Measurements from ENCODE around the gene CPPED1. TPM values are rescaled to one million over a fixed set of nuclear protein-coding genes. Genes with fewer than 3 reads are reported as not detected.

The CPPED1 gene
- polyA plus RNA-seq, 3 donors = 100 to 292 (median 259) TPM

- Histone ChIP-seq H3K27ac (ENCODE audit: low read depth in 1 of 2, low read length in 2 of 2) (no peak overlapping the region), H3K9me3 (replicated peaks in 1 of 2; ENCODE audit: control insufficient read depth in 1 of 2, insufficient read depth in 1 of 2, low read length in 2 of 2) (no peaks in the 10 kb centered on the region), H3K4me1 (ENCODE audit: control insufficient read depth in 1 of 2, insufficient read depth in 2 of 2, low read length in 2 of 2) (no peaks in the 10 kb centered on the region), H3K9ac (ENCODE audit: insufficient read depth, low read length, poor library complexity, severe bottlenecking) (no peak overlapping the region), H4K20me1 (ENCODE audit: insufficient read depth, low read length) (no peaks in the 10 kb centered on the region), H2AFZ (ENCODE audit: insufficient read depth, low read depth, low read length, poor library complexity, severe bottlenecking) (no peak overlapping the region), H3K4me3 (replicated peaks in 1 of 3; ENCODE audit: low read depth in 2 of 3, low read length in 3 of 3) (no peak overlapping the region), H3K79me2 (ENCODE audit: insufficient read depth, low read length) (no peaks in the 10 kb centered on the region), H3K27me3 (ENCODE audit: control insufficient read depth in 2 of 2, insufficient read depth in 2 of 2, low read length in 2 of 2) (no peaks in the 10 kb centered on the region), H3K4me2 (replicated peaks; ENCODE audit: extremely low read depth, low read length, poor library complexity, severe bottlenecking) (no peak overlapping the region), H3K36me3 (replicated peaks in 1 of 2; ENCODE audit: control insufficient read depth in 1 of 2, insufficient read depth in 2 of 2, low read length in 2 of 2) (no peaks in the 10 kb centered on the region)
- no peak for DNase-seq
- no peak overlapping the region for H3K4me3 Mint-ChIP-seq
- H3K9me3 Mint-ChIP-seq = peaks cover 0 to 9% (median 2%) of the 10 kb centered on the region in 7 donors
- H3K27ac Mint-ChIP-seq = no peak overlapping the region
- peaks cover 6 to 20% (median 8%) of the 10 kb centered on the region in 3 donors for H3K27me3 Mint-ChIP-seq (ENCODE audit: low read depth in 3 of 3)
- TF ChIP-seq CTCF (IDR thresholded peaks at IDR 0.05) = no peak
- intact Hi-C loops (cut with micrococcal nuclease) = no loop called here
- peaks cover 0 to 28% of the 10 kb centered on the region in 2 donors for H3K36me3 Mint-ChIP-seq
- H3K4me1 Mint-ChIP-seq = no peaks in the 10 kb centered on the region
- WGBS (ENCODE audit: insufficient coverage) = 53% methylated on average over 12 of the region's 12 CpGs
Observed at GRCh38 chr16:12637002-12637401, 166.7 kb downstream of the CPPED1 start.

GRCh38 chr16:12629271-12629670 lies 174.4 kb downstream of the CPPED1 start:
- no peak overlapping the region for H3K9ac ChIP-seq (ENCODE audit: insufficient read depth, low read length, poor library complexity, severe bottlenecking)
- no peaks in the 10 kb centered on the region for H3K27me3 ChIP-seq (ENCODE audit: control insufficient read depth in 2 of 2, insufficient read depth in 2 of 2, low read length in 2 of 2)
- no peaks in the 10 kb centered on the region for H3K36me3 ChIP-seq (replicated peaks in 1 of 2; ENCODE audit: control insufficient read depth in 1 of 2, insufficient read depth in 2 of 2, low read length in 2 of 2)
- no peak overlapping the region for H3K27ac Mint-ChIP-seq
- H3K4me1 ChIP-seq (ENCODE audit: control insufficient read depth in 1 of 2, insufficient read depth in 2 of 2, low read length in 2 of 2) = no peaks in the 10 kb centered on the region
- H3K4me3 ChIP-seq (replicated peaks in 1 of 3; ENCODE audit: low read depth in 2 of 3, low read length in 3 of 3) = no peak overlapping the region
- no peak for TF ChIP-seq CTCF (IDR thresholded peaks at IDR 0.05)
- H2AFZ ChIP-seq (ENCODE audit: insufficient read depth, low read depth, low read length, poor library complexity, severe bottlenecking) = no peak overlapping the region
- H3K27ac ChIP-seq (ENCODE audit: low read depth in 1 of 2, low read length in 2 of 2) = no peak overlapping the region
- peaks cover 0 to 42% of the 10 kb centered on the region in 2 donors for H3K36me3 Mint-ChIP-seq
- no peaks in the 10 kb centered on the region for H3K9me3 ChIP-seq (replicated peaks in 1 of 2; ENCODE audit: control insufficient read depth in 1 of 2, insufficient read depth in 1 of 2, low read length in 2 of 2)
- peaks cover 0 to 11% (median 4%) of the 10 kb centered on the region in 7 donors for H3K9me3 Mint-ChIP-seq
- WGBS (ENCODE audit: insufficient coverage) = 94% methylated on average over 8 of the region's 9 CpGs
- DNase-seq = no peak
- no peak overlapping the region for H3K4me3 Mint-ChIP-seq
- intact Hi-C loops (cut with micrococcal nuclease) = no loop called here
- no peak overlapping the region for H3K4me2 ChIP-seq (replicated peaks; ENCODE audit: extremely low read depth, low read length, poor library complexity, severe bottlenecking)
- no peaks in the 10 kb centered on the region for H3K4me1 Mint-ChIP-seq
- no peaks in the 10 kb centered on the region for H4K20me1 ChIP-seq (ENCODE audit: insufficient read depth, low read length)
- H3K79me2 ChIP-seq (ENCODE audit: insufficient read depth, low read length) = no peaks in the 10 kb centered on the region
- peaks cover 2 to 10% (median 8%) of the 10 kb centered on the region in 3 donors for H3K27me3 Mint-ChIP-seq (ENCODE audit: low read depth in 3 of 3)
